Measurements from ENCODE around the gene EDEM2.
"Not testable (repeated sequence)": the region's sequence is repeated elsewhere in the genome, so short reads cannot be mapped to it uniquely, and the experiment has no call there.

Gene EDEM2

DNA sequence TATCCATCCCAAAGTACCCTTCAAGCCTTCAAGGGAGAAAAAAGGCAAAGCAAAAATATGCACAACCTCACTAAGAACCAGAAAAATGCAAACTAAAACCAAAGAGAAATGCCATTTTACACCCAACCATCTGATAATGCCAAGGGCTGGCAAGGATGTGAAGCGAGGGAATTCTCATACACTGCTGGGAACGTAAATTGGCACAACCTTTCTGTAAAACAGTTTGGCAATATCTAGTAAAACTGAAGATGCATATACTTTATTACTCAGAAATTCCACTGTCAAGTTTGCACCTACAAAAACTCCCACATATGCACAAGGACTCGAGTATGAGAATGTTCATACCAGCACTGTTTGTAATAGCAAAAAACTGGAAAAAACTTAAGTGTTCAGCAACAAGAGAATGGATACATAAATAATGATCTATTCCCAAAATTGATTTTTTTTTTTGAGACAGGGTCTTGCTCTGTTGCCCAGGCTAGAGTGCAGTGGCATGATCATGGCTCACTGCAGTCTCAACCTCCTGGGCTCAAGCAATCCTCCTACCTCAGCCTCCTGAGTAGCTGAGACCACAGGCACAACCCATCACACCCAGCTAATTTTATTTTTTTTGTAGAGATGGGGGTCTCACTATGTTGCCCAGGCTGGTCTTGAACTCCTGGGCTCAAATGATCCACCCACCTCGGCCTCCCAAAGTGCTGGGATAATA, 21.7 kb upstream of the EDEM2 start:
- DNase-seq: not testable (repeated sequence)

DNA sequence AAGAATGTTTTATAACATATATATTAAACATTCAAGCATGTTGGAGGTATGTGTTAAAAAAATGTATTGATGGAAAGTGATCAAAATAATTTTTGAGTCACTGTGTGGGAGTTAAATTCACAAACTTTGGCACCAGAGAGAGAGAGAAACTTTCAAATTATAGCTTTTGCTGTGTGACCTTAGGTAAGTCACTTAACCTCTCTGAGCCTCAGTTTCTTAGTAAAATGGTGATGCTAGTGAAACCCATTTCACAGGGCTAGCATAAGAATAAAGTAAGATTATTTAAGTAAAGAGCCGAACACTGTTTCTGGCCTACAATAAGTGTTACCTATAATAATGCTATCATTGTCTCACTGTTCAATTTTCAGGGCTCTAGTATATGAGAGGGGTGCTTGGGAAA, 20.7 kb upstream of the EDEM2 start:
- DNase-seq: no peak

DNA sequence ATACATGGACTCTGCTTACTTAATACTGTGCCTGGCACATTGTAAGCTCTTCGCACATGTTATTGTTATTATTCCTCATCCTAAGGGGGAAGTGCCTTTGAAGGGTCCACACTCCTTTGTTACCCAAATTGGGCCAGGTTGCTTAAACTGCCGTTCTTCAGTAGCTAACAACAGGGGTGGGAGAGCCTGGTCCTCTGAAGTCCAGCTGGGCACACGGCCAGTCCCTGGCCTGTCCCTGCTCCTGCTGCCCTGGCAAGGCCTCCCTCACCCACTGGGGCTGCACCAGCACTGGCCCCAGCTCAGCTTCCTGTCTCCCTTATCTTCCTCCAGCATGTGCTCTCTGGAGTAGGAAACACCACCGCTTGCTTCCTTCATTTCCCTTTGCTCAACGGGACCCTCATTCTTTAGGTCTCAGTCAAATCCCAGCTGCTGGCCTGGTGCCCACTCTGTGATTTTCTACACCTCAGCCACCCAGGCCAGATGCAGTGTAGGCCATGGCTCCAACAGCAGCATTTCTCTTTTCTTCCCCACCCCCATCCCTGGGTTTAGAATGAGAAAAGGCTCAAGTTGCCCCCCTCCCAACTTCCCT, 19.2 kb upstream of the EDEM2 start:
- no peak for DNase-seq

DNA sequence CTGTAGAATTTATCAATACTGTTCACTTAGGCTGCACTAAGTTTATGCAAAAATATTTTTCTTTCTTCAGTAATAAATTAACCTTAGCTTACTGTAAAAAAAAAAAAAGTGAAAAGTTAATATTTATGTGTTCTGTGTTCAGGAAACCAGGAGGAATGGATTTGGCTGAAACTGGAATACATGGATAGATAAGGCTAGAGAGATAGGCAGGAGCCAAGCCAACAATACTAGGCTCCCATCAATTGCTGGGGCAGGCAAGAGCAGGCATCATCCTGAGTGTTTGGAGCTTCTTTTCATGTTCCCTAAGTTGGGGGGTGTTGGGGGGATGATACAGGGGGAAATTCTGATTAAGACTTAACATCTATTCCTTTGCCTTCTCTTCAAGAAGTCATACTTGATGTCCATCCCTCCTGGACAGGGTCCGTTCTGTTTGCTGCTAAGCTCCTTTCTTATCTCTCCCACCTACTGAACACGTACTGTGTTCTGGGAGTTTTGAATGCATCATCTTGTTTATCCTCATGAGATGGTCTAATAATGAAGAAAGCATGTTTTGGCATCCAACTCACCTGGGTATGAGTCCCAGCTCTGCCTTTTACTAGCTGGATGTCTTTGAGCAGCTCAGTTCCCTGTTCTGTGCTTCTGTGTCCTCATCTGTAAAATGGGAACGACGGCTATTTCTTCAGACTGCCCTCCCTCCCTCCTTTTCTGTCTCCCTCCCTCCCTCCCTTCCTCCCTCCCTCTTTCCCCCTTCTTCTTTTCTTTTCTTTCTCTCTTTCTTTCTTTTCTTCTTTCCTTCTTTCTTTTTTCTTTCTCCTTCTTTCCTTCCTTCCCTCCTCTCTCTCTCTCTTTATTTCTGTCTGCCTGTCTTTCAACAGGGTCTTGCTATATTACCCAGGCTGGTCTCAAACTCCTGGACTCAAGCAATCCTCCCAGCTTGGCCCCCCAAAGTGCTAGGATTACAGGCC, 18.4 kb upstream of the EDEM2 start:
- DNase-seq: no peak

DNA sequence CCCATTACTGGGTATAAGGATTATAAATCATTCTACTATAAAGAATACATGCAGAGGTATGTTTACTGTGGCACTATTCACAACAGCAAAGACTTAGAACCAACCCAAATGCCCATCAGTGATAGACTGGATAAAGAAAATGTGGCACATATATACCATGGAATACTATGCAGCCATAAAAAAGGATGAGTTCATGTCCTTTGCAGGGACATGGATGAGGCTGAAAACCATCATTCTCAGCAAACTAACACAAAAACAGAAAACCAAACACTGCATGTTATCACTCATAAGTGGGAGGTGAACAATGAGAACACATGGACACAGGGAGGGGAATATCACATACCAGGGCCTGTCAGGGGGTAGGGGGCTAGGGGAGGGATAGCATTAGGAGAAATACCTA, 17.4 kb upstream of the EDEM2 start:
- DNase-seq: not testable (repeated sequence)

DNA sequence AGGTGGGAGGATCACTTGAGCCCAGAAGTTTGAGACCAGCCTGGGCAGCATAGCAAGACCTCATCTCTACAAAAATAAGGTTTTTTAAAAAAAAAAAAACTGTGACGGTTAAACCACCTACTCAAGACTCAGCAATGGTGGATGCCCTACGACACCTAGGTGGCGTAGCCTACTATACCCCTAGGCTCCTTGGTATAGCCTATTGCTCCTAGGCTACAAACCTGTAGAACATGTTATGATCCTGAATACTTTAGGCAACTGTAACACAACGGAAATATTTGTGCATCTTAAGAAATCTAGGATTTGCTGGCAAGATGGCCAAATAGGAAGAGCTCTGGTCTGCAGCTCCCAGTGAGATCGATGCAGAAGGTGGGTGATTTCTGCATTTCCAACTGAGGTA, 13.2 kb upstream of the EDEM2 start:
- not testable (repeated sequence) for DNase-seq

DNA sequence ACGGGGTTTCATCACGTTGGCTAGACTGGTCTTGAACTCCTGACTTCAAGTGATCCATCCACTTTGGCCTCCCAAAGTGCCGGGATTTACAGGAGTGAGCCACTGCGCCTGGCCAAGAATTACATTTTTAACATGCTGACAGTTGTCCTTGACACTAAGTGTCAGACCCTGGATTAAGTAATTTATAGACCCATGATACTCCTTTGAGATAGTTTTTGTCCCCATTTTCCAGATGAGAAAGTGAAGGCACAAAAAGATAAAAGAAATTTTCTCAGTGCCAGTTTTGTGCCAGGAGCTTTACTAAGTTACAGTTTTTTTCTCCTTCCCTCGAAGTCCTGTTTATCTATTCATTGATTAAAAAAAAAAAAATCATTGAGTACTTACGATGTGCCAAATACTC, 9.8 kb upstream of the EDEM2 start:
- no peak for DNase-seq

DNA sequence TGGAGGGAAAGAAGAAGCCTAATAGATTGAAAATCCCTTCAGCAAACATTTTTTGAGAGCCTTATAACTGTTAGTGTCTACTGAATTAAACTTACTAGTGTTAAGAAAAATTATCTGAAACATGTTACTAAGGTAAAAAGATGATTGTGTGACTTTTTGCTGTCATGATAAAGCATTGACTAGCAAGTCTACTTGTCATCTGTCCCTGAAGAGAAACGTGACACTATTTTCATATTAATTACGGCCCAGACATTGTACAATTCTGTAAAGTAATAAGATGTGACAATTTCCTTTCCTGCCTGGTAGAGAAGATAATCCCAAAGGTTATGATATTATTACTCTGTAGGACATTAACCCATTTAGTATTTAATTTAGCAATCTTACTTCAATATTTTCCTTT, 8.8 kb upstream of the EDEM2 start:
- DNase-seq: no peak

DNA sequence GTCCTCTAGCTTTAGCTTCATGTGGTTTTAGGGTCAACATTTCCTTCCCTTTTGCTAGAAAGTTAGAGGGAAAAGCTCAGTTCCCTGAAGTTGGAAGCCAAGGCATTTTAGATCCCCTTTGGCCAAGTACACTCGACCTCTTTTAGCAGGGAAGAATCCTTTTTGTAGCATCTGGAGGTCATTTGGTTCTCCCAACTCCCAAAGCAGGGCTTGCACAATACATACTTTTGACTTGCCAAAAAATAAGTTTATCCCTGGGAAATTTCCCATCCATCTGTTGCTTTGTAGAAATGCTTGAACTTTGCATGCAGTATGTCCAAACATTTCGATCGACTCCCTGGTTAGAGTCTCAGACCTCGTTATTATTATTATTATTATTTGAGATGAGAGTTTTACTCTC, 4.6 kb upstream of the EDEM2 start:
- DNase-seq: no peak

DNA sequence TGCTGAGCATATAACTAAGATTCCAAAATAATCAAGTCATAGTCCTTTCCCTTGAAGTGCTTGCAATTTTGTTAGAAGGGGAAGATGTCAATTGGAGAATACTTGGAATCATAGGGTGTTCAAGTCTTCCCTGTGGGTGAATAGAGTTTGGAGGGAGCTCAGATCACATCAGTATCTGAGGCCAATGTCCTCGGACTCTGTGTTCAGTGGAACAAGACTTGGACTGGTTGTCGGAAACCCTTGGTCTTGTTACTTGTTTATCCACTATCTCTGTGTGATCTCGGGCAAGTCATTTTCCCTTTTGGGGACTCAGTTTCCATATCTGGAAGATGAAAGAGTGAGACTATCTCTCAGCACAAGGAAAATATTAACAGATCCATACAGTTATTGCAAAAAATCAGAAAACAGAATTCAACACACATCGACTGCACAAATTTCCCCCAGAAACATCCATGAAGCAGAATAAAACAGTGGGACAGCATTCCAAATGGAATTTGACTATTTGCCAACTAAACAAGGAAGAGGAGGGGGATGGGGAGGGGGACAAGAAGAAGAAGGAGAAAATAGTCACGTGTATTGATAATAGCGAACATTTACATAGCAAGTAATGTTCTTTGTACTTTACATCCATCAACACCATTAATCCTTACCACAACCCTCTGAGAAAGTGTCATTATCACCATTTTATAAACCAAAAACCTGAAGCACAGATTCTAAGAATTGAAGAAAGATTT, 3.9 kb upstream of the EDEM2 start:
- no peak for DNase-seq

DNA sequence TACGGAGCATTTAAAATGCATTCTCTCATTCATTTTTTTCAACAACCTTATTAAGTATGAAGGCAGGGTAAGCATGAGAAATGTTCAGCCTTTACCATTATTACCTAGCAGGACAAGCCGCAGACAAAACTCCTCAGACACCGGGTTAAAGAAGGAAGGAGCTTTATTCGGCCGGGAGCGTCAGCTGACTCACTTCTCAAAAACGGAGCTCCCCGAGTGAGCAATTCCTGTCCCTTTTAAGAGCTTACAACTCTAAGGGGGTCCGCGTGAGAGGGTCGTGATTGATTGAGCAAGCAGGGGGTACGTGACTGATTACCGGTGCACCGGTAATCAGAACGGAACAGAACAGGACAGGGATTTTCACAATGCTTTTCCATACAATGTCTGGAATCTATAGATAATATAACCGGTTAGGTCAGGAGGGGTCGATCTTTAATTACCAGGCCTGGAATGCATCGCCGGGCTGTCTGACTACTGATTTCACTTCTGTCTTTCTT, 487 bp upstream of the EDEM2 start:
- DNase-seq: not testable (repeated sequence)

DNA sequence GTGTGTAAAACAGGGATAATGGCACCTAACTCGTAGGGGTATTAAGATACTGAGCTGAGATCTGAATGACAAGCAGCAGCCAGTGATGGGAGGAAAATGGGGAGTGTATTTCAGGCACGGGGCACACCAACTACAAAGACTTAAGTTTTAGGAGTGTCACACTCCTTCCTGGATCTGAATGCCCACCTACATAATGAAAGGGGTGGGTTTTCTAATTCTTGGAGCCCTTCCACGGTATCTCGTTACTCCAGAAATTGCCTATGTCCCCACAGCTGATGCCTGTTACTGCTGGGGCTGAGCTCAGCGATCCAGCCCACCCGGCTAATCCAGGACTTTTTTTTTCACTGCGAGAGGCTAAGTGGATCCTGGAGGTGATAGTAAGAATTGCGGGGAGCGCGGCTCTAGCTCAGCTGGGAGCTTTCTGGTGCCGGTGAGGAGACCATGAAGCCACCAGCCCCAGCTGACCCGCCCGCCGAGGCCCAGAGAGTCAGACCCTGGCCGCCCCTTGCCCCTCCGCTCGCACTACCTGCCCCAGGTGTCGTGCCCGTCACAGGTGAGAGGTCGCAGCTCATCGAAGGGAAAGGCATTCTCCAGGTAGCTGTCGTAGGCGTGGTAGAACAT, 727 bp downstream of the EDEM2 start:
- DNase-seq: no peak

DNA sequence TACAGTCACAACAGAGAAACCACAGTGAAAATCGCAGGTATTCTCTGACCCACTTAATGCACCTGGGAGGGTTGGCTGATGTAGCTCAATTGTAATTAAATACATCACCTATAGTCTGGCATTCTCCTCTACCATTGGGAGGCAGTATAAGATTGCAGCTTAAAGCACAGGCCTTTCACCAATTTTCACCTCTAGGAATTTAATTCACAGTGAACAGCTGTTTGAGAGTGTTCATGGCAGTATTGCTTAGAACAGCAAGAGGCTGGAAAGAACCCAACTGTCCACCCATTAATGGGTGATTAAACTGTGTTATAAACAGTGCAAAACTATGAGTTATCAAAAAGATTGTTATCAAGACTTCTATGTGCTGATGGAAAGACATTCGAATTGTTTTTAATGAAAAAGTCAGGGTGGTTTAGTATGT, 2.0 kb downstream of the EDEM2 start:
- DNase-seq: peak; percentile 22

DNA sequence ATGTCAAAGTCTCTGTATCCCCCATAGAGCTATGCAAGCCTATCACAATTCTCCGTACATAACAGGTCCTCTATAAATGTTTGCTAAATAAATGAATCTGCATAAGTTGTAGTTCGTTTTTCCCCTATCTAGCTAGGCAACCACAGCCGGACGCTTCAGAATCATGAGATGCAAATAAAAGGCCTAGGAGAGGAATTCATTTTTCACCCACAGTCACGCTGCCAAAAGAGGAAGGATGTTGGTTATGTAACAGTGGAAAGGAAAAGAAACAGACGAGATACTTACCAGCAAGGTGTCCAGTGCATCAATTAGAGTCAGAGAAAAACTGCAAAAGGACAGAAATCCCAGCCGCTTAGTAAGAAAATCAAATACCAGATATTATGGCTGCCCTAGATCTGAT, 2.4 kb downstream of the EDEM2 start:
- DNase-seq: no peak

DNA sequence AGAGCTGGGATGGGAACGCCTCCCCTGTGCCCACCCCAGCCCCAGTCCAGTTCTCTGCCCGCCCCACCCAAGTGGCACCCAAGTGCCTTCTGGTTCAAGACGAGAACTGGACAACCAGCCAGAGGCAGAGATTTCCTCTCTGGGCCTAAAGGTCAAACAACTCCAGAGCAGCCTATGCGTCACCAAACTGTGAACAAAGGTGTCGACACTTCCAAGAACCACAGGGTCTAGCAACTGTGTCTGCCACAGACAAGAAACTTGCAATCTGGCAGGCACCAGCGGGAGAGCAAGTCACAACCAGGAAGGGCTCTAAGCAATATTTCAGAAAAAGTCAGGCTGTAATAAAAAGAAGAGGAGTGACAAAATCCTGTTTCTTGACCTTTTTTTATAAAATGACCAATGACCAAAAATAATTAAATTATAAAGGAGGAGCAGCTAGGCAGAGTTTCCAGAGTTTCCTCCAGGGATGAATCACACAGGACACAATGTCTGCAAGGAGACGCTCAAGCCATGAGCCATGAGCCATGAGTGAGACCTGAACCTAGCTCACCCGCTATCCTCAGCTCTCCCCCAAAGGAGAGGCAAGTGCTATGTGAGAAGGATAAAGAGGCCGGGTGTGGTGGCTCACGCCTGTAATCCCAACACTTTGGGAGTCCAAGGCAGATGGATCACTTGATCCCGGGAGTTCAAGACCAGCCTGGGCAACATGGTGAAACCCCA, 11.1 kb downstream of the EDEM2 start:
- no peak for DNase-seq

DNA sequence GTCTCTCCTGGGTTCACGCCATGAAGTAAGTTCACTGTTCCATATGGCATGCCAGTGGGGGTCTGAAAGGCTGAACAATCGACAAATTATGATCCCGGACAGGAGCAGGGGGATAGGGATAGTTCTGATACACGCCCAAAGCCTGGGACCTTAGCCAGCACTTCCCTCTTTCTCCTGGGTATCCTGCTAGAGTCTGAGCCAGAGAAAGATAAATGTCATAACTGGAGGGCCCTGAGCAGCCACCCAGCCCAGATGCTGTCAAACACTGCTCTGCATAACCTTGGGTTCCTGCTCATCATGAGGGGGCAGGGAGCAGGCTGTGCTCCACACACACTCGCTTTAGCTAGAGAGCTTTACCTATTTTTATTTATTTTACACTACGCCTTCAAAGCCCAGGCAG, 12.3 kb downstream of the EDEM2 start:
- DNase-seq: no peak

DNA sequence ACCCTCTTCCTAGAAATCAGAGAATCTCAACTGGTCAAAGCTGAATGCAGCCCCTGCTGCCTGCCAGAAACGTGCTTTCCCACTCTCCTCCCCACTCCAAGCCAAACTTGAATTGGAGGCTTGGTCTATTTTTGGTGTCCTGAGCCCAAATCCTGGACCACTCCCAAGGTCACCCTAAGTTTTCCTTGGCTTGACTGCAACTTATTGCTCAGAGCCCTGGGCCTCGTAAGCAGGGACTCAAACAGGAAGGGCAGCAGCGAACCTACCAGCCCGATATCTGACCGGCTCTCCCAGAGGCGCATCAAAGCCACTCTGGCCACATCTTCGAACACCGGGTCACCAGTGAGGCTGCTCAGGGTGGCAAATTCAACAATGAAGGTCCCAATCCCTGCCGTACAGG, 12.7 kb downstream of the EDEM2 start:
- no peak for DNase-seq

DNA sequence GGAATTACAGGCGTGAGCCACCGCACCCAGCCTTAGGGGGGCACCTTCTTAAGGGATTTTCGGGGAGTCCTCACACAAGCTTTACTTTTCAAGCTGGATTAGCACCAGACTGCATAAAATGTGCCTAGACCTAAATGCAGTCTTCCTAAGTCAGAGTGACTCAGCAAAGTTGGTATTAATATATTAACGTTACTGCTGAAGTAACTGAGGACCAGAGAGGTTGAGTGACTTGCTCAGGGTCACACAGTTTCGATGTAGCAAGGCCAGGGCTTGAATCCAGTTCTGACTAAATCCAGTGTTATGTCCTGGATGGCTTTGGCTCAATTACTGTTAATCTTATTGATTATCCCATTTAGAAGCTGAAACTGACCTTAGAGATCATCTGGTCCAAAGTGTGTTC, 13.4 kb downstream of the EDEM2 start:
- DNase-seq: no peak

DNA sequence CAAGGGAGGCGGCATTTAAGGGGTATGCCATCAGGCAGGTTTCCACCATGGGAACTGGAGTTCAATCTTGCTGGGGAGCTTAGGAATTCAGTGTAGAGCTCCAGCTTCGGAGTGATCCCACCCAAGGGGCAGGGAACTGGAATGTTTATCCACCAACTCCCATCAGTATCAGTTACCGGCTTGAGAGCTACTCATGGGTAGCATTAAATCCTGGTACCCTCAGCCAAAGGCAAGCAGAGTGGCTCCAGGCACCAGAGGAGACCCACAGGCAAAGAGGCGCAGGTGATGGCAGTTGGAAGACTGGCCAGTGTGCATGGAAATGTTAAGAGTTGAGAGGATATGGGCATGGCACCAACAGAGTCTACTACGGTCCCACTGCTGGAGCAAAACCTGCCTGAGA, 14.1 kb downstream of the EDEM2 start:
- no peak for DNase-seq

DNA sequence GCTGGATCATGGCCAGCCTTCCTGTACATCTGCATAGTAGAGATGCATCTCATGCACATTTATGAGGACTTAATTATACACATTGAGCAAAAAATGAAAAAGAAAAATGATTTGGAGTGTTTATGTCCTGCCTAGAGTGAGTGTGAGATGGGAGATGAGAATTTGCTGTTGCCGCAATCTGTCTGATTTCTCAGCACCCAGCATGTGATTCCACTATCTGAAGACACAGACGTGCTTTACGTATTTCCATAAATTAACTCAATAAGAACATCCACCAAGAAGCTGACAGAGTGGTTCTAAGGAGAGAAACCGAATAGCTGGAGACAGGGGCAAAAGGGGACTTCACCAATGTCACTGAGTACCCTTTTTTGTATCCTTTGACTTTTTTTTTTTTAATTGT, 15.2 kb downstream of the EDEM2 start:
- no peak for DNase-seq

DNA sequence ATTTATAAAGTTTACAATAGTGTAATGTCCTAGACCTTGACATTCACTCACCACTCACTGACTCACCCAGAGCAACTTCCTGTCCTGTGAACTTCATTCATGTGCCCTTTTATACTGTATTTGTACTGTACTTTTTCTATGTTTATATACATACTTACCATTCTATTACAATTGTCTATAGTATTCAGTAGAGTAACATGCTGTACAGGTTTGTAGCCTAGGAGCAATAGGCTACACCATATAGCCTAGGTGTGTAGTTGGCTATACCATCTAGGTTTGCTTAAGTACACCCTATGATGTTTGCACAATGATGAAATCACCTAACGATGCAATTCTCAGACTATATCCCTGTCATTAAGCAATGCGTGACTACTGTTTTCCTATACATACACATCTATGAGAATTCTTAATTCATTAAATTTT, 17.5 kb downstream of the EDEM2 start:
- DNase-seq: no peak

DNA sequence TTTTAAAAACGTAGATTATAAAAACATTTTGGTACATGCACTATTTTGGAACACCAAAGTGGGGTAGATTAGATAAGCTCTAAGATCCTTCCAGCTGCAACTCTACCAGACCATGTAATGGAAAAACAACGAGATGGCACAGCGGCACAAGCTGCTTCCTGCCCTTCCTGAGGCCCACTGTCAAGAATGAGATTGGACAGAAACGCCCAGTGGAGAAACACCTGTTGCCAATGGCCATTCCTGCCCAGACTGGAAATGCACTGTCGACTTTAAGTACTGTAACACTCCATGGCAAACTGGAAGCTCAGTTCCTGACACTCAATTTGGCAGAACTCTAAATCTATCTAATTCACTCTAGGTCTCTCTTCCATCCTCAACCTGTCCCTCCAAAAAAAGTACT, 21.4 kb downstream of the EDEM2 start:
- no peak for DNase-seq
